LHCN-M2 (cell line): Measurements from ENCODE around the gene HDAC4. TPM values are rescaled to one million over a fixed set of nuclear protein-coding genes. Genes with fewer than 3 reads are reported as not detected.

Experiments used
- DNase-seq: peaks from one replicate; pipeline ENCODE4 v3.0.0-alpha.2; 2012; ENCODE audit warnings: low read depth
- total RNA-seq: library from RNA; depleted of rRNA; stranded (reverse); fragments of >200 nt; gene quantifications from 2 replicates; pipeline ENCODE4 v1.2.3, GENCODE V29; 2014

The HDAC4 gene
- total RNA-seq, 1 experiment from 2014 or later: 26.8 TPM

DNA sequence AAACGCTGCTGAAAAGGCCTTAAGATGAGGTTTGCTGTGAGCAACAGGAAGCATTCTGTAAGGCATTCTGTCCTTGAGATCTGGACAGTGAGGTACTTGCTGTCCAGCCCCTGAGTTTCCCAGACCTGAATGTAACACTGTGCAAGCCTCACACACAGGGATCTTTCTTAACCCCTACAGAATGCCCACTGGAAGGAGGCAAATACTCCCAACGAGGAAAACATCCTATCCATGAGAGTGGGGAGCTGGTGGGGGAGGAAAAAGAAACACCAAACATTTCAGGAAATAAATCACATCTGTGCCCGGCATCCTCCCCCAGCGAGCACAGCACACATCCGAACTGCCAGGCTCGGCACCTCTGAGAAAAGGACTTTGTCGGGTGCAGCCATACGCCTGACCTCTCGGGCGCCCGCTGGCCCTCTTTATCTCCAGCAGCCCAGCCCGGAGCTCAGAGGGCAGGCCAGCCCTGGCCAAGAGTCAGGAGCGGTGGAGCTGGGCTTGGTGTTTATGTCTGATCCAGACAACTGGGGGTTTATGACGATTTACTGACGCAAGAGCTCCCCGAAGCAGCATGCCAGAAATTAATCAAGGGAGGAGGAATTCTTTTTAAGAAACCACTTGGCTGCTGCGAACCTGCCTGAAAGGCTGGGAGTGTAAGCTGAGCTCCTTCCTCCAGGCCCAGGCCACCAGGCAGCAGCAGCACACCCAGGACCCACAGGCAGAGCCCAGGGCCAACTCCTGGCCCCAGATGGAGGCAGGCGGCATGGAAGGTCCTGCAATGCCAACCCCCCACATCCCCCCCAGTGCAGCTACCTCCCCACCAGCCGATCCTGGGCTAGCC is 72.2 kb downstream of the HDAC4 start:
- no peak for DNase-seq

DNA sequence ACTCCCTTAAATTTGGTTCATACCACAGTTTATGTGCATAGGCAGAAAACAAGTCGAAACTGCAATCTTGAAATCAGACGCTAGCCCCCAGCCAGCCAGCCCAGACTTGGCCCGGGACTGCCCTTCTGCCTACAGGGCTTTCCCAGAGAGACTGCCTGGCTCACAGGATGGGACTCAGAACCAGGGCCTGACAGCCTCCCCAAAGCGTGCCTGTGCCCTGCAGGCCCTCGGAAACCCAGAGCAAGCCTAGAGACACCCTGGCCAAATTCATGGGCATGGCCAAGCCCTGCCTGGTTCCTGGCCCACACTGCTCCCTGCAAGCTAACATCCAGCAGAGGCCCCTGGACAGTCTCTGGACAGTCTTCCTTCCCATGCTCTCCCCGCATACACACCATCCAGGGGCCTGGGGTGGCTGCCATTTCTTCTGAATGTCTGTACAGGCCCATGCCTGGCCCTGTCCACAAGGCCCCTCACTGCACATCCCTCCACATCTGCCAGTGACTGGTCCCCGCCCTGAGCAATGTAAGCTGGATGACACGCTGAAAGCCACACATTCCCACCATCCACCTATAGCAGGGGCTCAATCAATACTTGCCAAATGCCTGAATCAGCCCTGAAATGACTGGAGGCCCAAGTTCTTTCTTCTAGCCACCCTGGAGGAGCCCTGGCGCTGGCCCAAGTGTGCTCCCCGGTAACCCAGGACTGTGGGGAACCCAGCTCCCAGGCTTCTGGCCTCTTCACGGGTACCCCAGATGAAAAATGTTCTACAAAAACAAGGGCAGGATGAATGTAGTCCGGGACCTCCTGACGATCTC is 73.1 kb downstream of the HDAC4 start:
- no peak for DNase-seq

GRCh38 chr2:239326831-239327535 is 73.8 kb downstream of the HDAC4 start:
- peak; percentile 96 for DNase-seq

- no peak for DNase-seq
Observed at GRCh38 chr2:239324456-239324855, 76.4 kb downstream of the HDAC4 start.

- DNase-seq: no peak
Observed at GRCh38 chr2:239323447-239323846, 77.4 kb downstream of the HDAC4 start.

DNA sequence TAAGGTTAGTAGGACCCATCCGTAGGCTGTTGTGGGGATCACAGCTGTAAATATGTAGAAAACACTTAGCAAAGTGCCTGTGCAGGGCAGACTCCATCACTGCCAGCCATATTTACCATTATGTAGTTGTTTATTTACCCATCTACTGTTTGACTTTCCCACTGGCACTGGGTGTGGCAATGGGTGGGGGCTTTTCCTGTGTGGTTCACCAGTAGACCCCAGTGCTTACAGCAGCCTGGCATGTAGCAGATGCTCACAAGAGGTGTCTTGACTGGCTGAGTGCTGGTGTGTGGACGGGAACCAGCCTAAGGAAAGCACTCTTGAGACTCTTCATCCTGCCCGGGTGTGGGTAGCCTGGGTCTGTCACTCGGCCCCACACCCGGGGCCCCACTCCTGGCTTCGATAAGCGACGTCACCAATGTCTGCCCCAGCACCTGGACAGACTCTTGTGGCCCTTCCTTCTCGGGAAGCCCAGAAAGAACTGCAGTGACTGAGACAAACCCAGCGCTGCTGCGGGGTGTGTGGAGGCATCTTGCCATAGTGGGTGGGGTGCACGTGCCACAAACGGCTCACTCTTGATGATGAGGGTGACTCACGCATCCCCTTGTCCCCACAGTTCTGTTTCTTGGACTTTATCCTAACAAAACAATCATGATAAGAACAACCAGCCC is 78.3 kb downstream of the HDAC4 start:
- DNase-seq: peak; percentile 87

GRCh38 chr2:239321596-239322415 is 79.0 kb downstream of the HDAC4 start:
- DNase-seq: no peak

GRCh38 chr2:239318790-239319661 is 81.8 kb downstream of the HDAC4 start:
- DNase-seq: peak; percentile 37

GRCh38 chr2:239318151-239318611 is 82.6 kb downstream of the HDAC4 start:
- DNase-seq: no peak

DNA sequence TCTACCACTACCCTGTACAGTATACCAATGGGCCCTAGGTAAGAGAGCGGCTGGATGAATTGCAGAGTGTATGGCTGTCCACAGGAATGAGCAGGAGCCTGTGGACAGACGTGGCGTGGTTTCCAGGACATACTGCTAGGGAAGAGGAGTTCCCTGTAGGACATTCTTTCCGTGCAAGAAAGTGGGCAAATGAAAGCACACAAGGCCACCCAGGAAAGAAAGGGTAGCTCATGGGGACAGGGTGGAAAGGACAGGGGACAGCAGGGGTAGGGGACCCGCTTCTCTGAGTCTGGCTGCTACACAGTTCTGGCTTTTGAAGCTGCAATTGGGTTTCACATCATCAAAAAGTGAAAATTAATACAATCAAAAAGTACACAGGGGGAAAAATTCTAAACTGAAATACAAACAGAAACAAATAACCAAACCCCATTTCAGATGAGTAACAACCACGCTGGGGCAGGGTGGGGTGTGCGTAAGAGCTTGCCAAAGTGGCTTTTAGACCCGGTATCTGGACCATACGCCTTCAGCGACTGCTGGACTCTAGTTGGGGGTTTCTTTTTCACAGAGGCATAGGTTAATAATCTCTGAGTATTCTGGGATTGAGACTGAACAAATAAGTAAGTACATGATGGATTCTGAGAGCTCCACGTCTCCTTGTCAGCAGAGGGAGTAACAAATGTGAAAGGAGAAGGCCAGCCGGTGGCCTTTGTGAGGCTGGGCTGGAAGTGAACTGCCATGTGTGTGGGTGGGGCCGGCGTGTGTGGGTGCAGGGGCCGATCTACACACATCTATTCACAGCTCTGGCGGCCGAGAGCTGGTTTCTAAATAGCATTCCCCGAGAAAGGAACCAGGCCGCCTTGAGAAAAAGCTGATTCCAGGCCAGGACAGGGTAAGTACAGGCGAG is 84.0 kb downstream of the HDAC4 start:
- DNase-seq: peak; percentile 74

DNA sequence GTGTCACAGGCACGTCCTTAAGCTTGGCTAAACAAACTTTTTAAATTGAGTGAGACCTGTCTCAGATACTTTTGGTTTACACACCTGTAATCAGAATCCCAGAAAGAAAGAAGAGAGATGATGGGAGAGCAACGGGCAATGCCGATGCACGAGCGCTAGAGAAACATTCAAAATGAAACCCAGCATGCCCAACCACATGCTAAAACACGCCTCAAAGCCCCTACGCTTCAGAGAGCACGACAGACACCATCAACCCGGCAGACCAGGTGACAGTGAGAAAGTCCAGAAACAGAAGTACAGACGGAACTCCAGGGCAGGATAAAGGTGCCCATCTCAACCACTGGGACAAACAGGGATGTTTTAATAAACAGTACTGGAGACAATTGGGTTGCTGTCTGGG is 85.5 kb downstream of the HDAC4 start:
- no peak for DNase-seq

DNA sequence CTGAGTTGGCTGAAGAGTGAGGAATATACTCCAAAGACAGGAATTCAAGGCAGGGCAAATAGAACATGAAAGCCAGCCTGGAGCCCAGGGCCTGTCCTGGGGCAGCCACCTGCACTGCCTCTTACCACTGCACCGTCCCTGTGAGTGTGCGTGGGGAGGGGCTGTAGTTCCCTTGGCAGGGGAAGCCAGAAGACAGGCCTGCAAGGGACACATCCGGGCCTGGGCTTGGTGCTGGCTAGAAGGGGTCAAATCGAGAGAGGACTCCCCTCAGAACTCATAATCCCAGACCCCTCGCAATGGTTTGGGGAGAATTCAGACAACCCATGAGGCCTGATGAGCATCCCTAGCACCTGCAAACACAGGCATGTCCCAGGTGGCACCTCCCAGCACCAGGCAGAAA is 87.0 kb downstream of the HDAC4 start:
- DNase-seq: no peak

- DNase-seq: no peak
Observed at GRCh38 chr2:239312741-239313667, 87.8 kb downstream of the HDAC4 start.

DNA sequence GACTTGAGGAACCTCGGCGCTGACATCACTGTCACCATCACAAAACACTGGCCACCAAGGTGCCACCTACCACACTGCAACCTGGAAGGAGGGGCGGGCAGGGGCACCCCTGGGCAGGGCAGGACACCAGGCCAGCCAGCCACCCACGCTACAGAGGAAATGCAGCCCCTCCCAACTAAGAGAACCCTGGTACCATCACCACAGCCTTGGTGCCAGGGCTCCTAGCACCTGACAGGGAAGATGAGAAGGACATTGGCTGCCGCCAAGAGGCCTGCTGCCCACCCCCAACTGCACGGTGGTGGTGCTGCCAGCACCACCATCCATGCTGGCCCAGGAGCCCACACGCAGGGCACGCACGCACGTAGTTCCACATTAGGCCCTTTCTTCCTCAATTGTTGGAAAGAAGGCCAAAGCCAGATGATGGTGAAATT is 88.7 kb downstream of the HDAC4 start:
- DNase-seq: no peak

- peak; percentile 87 for DNase-seq
Observed at GRCh38 chr2:239311132-239312040, 89.4 kb downstream of the HDAC4 start.

GRCh38 chr2:239310401-239311061 is 90.3 kb downstream of the HDAC4 start:
- DNase-seq: no peak
